IPS-NIHi7 (cell line): ENCODE measurements around the gene TMEM88.
A peak's percentile ranks its signal among the peaks of the same experiment; 100 is the strongest.

Experiments
- DNase-seq: peaks from one replicate; pipeline ENCODE4 v3.0.0; 2012; ENCODE audit warnings: mixed read lengths; ENCODE audit errors: extremely low spot score

Gene TMEM88

GRCh38 chr17:7843536-7844291 is 11.2 kb upstream of the TMEM88 start:
- DNase-seq = peak; percentile 62

GRCh38 chr17:7844292-7845154 is 10.3 kb upstream of the TMEM88 start:
- DNase-seq = peak; percentile 89

- DNase-seq = no peak
Observed at GRCh38 chr17:7845359-7846062, 9.4 kb upstream of the TMEM88 start.

- no peak for DNase-seq
Observed at GRCh38 chr17:7846063-7846735, 8.7 kb upstream of the TMEM88 start.

- no peak for DNase-seq
Observed at GRCh38 chr17:7846765-7847661, 7.9 kb upstream of the TMEM88 start.

GRCh38 chr17:7848131-7848579 is 6.7 kb upstream of the TMEM88 start:
- DNase-seq = no peak

GRCh38 chr17:7848739-7849129 is 6.1 kb upstream of the TMEM88 start:
- no peak for DNase-seq

- DNase-seq = no peak
Observed at GRCh38 chr17:7849130-7849750, 5.6 kb upstream of the TMEM88 start.

GRCh38 chr17:7849751-7850504 is 4.9 kb upstream of the TMEM88 start:
- DNase-seq = no peak

- no peak for DNase-seq
Observed at GRCh38 chr17:7850701-7851437, 4.0 kb upstream of the TMEM88 start.

GRCh38 chr17:7851438-7852261 is 3.2 kb upstream of the TMEM88 start:
- peak; percentile 84 for DNase-seq

GRCh38 chr17:7852262-7852670 is 2.6 kb upstream of the TMEM88 start:
- no peak for DNase-seq

GRCh38 chr17:7852919-7853690 is 1.8 kb upstream of the TMEM88 start:
- no peak for DNase-seq

- DNase-seq = no peak
Observed at GRCh38 chr17:7853691-7854038, 1.2 kb upstream of the TMEM88 start.

- no peak for DNase-seq
Observed at GRCh38 chr17:7854078-7854777, 638 bp upstream of the TMEM88 start.

GRCh38 chr17:7855660-7856010 is 769 bp downstream of the TMEM88 start:
- DNase-seq = no peak
